Endothelial cell of umbilical vein (primary cell): Measurements from ENCODE around the gene DLGAP1. TPM values are rescaled to one million over a fixed set of nuclear protein-coding genes. Genes with fewer than 3 reads are reported as not detected.

Experiments
- BruUV-seq: library from RNA; stranded (reverse); fragments of 400-500 nt; replicated peaks from 2 replicates; lab custom pipeline; 2021; lab: Mats Ljungman, UMichigan
- CTCF ChIA-PET: fragments of 300-600, 350-600 bp; sonication (Branson Sonifier 250); formaldehyde crosslinking; loops from one replicate; lab custom pipeline; 2021; ENCODE audit warnings: antibody characterized with exemption, inconsistent platforms; lab: Charles Lee
- POLR2A ChIA-PET: fragments of 300-600, 350-600 bp; sonication (Branson Sonifier 250); formaldehyde crosslinking; loops from one replicate; lab custom pipeline; 2021; ENCODE audit warnings: antibody characterized with exemption, inconsistent platforms; lab: Charles Lee
- DNase-seq: peaks from one replicate; pipeline ENCODE4 v3.0.0-alpha.2; 2011; ENCODE audit warnings: low read depth, low spot score
- FAIRE-seq: peaks from 2 replicates; lab custom pipeline; 2011; peaks lifted over from hg19 to GRCh38; lab: Jason Lieb, UNC
- H2AFZ ChIP-seq: 2 replicates; pipeline ENCODE4 v1.6.0; 2012; ENCODE audit warnings: low read depth, low read length, control low read depth, inconsistent platforms
- H3K27ac ChIP-seq: 2 replicates; pipeline ENCODE4 v1.5.1; 2011; ENCODE audit warnings: low read depth, mild to moderate bottlenecking, control low read depth, low read length, moderate library complexity; ENCODE audit not compliant: insufficient read depth
- H3K27me3 ChIP-seq, 2 experiments: 2 replicates each; pipeline versions ENCODE4 v1.6.0 to v1.6.1; 2011; ENCODE audit warnings: low read length in 2 of 2, mixed read lengths in 1 of 2; ENCODE audit not compliant: control insufficient read depth in 2 of 2, insufficient read depth in 2 of 2
- H3K36me3 ChIP-seq, 2 experiments: 2 replicates in 1 of 2; 3 replicates in 1 of 2; pipeline ENCODE4 v1.5.1; 2011; ENCODE audit warnings: low read length in 2 of 2, mild to moderate bottlenecking in 1 of 2, moderate library complexity in 1 of 2; ENCODE audit not compliant: control insufficient read depth in 2 of 2, insufficient read depth in 2 of 2; ENCODE audit errors: extremely low read depth in 1 of 2
- H3K4me1 ChIP-seq: 3 replicates; pipeline ENCODE4 v1.5.1; 2011; ENCODE audit warnings: mild to moderate bottlenecking, low read length; ENCODE audit not compliant: control insufficient read depth, insufficient read depth; ENCODE audit errors: extremely low read depth
- H3K4me2 ChIP-seq: 2 replicates; pipeline ENCODE4 v1.6.1; 2011; ENCODE audit warnings: low read length, control low read depth, mixed read lengths; ENCODE audit not compliant: insufficient read depth
- H3K4me3 ChIP-seq, 3 experiments: fragments of 200-600 bp in 1 of 3; sonication (generic), shearing (Covaris generic) in 1 of 3; replicated peaks in 1 of 3; 2 replicates each; pipeline ENCODE4 v1.5.1; 2011 to 2016; ENCODE audit warnings: control low read depth in 3 of 3, low read length in 3 of 3, mild to moderate bottlenecking in 2 of 3, inconsistent platforms in 1 of 3, low read depth in 1 of 3, moderate library complexity in 1 of 3; ENCODE audit not compliant: insufficient read depth in 1 of 3
- H3K79me2 ChIP-seq: 2 replicates; pipeline ENCODE4 v1.6.0; 2012; ENCODE audit warnings: low read length, inconsistent platforms; ENCODE audit not compliant: control insufficient read depth, insufficient read depth
- H3K9ac ChIP-seq: replicated peaks from 2 replicates; pipeline ENCODE3; 2011; ENCODE audit warnings: low read length, control low read depth; ENCODE audit not compliant: insufficient read depth; ENCODE audit errors: extremely low read depth
- H3K9me1 ChIP-seq: replicated peaks from 3 replicates; pipeline ENCODE4 v1.6.0; 2011; ENCODE audit warnings: mild to moderate bottlenecking, low read length; ENCODE audit not compliant: control insufficient read depth, insufficient read depth; ENCODE audit errors: extremely low read depth
- H3K9me3 ChIP-seq: replicated peaks from 2 replicates; pipeline ENCODE4 v1.5.1; 2012; ENCODE audit warnings: low read length, inconsistent platforms; ENCODE audit not compliant: control insufficient read depth, insufficient read depth
- H4K20me1 ChIP-seq: replicated peaks from 2 replicates; pipeline ENCODE3; 2011; ENCODE audit warnings: mild to moderate bottlenecking, low read length; ENCODE audit not compliant: control insufficient read depth, insufficient read depth; ENCODE audit errors: extremely low read depth
- EZH2 ChIP-seq: IDR thresholded peaks from 2 replicates; pipeline ENCODE4 v1.6.1; 2012; ENCODE audit warnings: borderline replicate concordance, low read depth, mild to moderate bottlenecking, moderate library complexity, low read length, inconsistent platforms; ENCODE audit not compliant: severe bottlenecking
- FOS ChIP-seq: IDR thresholded peaks from 2 replicates; pipeline ENCODE4 v1.6.1; 2011; ENCODE audit warnings: mild to moderate bottlenecking, low read length, moderate library complexity, borderline replicate concordance; ENCODE audit not compliant: insufficient read depth
- GATA2 ChIP-seq: IDR thresholded peaks from 2 replicates; pipeline ENCODE4 v1.7.0; 2011; ENCODE audit warnings: low read depth, mild to moderate bottlenecking, moderate library complexity, mixed read lengths, low read length; ENCODE audit not compliant: insufficient read length, insufficient read depth
- JUN ChIP-seq: IDR thresholded peaks from 2 replicates; pipeline ENCODE4 v1.6.1; 2011; ENCODE audit warnings: borderline replicate concordance, low read depth; ENCODE audit not compliant: insufficient read length, insufficient read depth
- MYC ChIP-seq: IDR thresholded peaks from one replicate; pipeline ENCODE4 v1.6.1; 2011; ENCODE audit warnings: mild to moderate bottlenecking, low read depth, low read length
- POLR2A ChIP-seq: IDR thresholded peaks from 2 replicates; pipeline ENCODE4 v1.6.1; 2012; ENCODE audit warnings: low read depth, mild to moderate bottlenecking, control low read depth, low read length
- POLR2AphosphoS5 ChIP-seq: IDR thresholded peaks from 2 replicates; pipeline ENCODE4 v1.6.1; 2012; ENCODE audit warnings: low read depth, mild to moderate bottlenecking, control low read depth, low read length, moderate library complexity; ENCODE audit not compliant: insufficient read depth
- dilution Hi-C: fragments of 300-500 bp; cut with MboI; formaldehyde crosslinking; loops from one replicate; pipeline ENCODE4 v1.15.0; 2019; ENCODE audit warnings: low sequenced_read_pairs; ENCODE audit not compliant: extremely low pct_ligation_motif_present
- intact Hi-C: fragments of 100-400 bp; cut with micrococcal nuclease; formaldehyde crosslinking; loops from one replicate; pipeline ENCODE4 v1.10.0; 2022
- polyA plus RNA-seq, 4 experiments: library from polyadenylated mRNA; depleted of rRNA in 3 of 4; stranded (reverse) in 3 of 4; unstranded in 1 of 4; fragments of >200 nt; gene quantifications; 2 replicates each; pipeline versions ENCODE4 v1.2.1 to v1.2.3, GENCODE V29; 2011 to 2012; ENCODE audit warnings: missing spikeins in 1 of 4
- total RNA-seq: library from RNA; stranded (reverse); gene quantifications from 2 replicates; pipeline ENCODE4 v1.2.3, GENCODE V29; 2021
- TF ChIP-seq, protein P1 (sequence below), 2 donors: IDR thresholded peaks; 1 replicate in 1 of 2; 2 replicates in 1 of 2; pipeline ENCODE4 v1.5.1; 2011; ENCODE audit warnings: low read length in 2 of 2, mild to moderate bottlenecking in 2 of 2, moderate library complexity in 2 of 2, control low read depth in 1 of 2, inconsistent platforms in 1 of 2, low read depth in 1 of 2; ENCODE audit not compliant: insufficient read depth in 1 of 2; ENCODE audit errors: extremely low read depth in 1 of 2
- TF ChIP-seq, protein P2 (sequence below): IDR thresholded peaks from 2 replicates; pipeline ENCODE4 v1.6.1; 2011; ENCODE audit not compliant: insufficient read depth, insufficient read length

The DLGAP1 gene
- total and polyA plus RNA-seq, 2 donors (not counting 3 experiments of a cell fraction or from before 2014, with no cell fraction given), result 0.04 TPM; not detected in 1

DNA sequence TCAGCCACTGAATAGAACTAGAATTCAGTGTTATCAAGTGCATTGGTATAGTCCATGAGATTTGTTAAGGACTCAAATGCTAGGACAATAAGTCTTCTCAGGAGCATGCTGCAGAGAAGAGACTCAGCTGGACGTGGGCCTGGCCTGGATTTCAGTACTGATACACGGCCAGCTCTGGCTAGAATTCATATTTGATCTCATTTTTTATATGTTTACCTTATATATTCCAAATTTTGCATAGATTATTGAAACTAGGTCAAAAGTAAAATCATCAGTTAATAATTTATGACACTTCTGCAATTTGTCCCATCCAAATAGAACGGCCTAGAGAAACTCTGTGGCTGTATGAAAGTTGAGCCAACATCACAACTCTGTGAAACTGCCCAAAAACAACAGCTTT, 262.0 kb downstream of the DLGAP1 start:
- no peaks in the 10 kb centered on the region for H4K20me1 ChIP-seq
- H3K36me3 ChIP-seq, result no peaks in the 10 kb centered on the region
- FAIRE-seq, result no peak
- no TSS peak for BruUV-seq
- H2AFZ ChIP-seq, result no peak overlapping the region
- CTCF ChIA-PET, result no interaction called here
- no peaks in the 10 kb centered on the region for H3K9me3 ChIP-seq
- dilution Hi-C loops, result no loop called here
- H3K4me2 ChIP-seq, result no peak overlapping the region
- H3K9me1 ChIP-seq, result no peaks in the 10 kb centered on the region
- H3K27ac ChIP-seq, result no peak overlapping the region
- H3K79me2 ChIP-seq, result no peaks in the 10 kb centered on the region
- no peak overlapping the region for H3K9ac ChIP-seq
- H3K4me1 ChIP-seq, result no peaks in the 10 kb centered on the region
- no peak overlapping the region for H3K4me3 ChIP-seq
- intact Hi-C loops, result no loop called here
- no peak for DNase-seq
- TF ChIP-seq FOS (no peak), MYC (no peak), POLR2AphosphoS5 (no peak), GATA2 (no peak), EZH2 (no peak), POLR2A (no peak), JUN (no peak)
- TF ChIP-seq, protein P1, sequence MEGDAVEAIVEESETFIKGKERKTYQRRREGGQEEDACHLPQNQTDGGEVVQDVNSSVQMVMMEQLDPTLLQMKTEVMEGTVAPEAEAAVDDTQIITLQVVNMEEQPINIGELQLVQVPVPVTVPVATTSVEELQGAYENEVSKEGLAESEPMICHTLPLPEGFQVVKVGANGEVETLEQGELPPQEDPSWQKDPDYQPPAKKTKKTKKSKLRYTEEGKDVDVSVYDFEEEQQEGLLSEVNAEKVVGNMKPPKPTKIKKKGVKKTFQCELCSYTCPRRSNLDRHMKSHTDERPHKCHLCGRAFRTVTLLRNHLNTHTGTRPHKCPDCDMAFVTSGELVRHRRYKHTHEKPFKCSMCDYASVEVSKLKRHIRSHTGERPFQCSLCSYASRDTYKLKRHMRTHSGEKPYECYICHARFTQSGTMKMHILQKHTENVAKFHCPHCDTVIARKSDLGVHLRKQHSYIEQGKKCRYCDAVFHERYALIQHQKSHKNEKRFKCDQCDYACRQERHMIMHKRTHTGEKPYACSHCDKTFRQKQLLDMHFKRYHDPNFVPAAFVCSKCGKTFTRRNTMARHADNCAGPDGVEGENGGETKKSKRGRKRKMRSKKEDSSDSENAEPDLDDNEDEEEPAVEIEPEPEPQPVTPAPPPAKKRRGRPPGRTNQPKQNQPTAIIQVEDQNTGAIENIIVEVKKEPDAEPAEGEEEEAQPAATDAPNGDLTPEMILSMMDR (IDR thresholded peaks at IDR 0.05; ENCODE audit: extremely low read depth in 1 of 2, insufficient read depth in 1 of 2, low read depth in 1 of 2, low read length in 2 of 2), result no peak
- TF ChIP-seq, protein P2, sequence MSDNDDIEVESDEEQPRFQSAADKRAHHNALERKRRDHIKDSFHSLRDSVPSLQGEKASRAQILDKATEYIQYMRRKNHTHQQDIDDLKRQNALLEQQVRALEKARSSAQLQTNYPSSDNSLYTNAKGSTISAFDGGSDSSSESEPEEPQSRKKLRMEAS, result no peak
- no peaks in the 10 kb centered on the region for H3K27me3 ChIP-seq
- POLR2A ChIA-PET, result no interaction called here
